K562 (cell line): Measurements from ENCODE around the gene SORCS2. TPM values are rescaled to one million over a fixed set of nuclear protein-coding genes. Genes with fewer than 3 reads are reported as not detected.

ENCODE experiments used
- ATAC-seq: fragments of 200-7000 bp; cut with Tn5 transposase; 3 replicates; pipeline ENCODE4 v1.9.1; 2020; ENCODE audit warnings: moderate library complexity
- BruUV-seq: library from RNA; stranded (reverse); fragments of 400-500 nt; replicated peaks from 2 replicates; lab custom pipeline; 2021; lab: Mats Ljungman, UMichigan
- CTCF ChIA-PET: fragments of 300-600 bp; formaldehyde crosslinking; extraction: SDS; loops from one replicate; lab custom pipeline; 2021; ENCODE audit warnings: low intra/inter-chr PET ratio; lab: Yijun Ruan, JAX
- POLR2A ChIA-PET: fragments of 300-600, 350-650 bp; sonication (Branson Sonifier 250); formaldehyde crosslinking; extraction: SDS; loops from one replicate; lab custom pipeline; 2021; ENCODE audit warnings: antibody characterized with exemption, inconsistent platforms; lab: Yijun Ruan, JAX
- DNase-seq, 4 experiments: peaks; one replicate each; pipeline versions ENCODE4 v3.0.0 to v3.0.0-alpha.2; 2011 to 2018; ENCODE audit warnings: low spot score in 3 of 4, mixed read lengths in 3 of 4; ENCODE audit errors: extremely low read depth in 1 of 4
- FAIRE-seq: peaks from 2 replicates; lab custom pipeline; 2011; peaks lifted over from hg19 to GRCh38; lab: Jason Lieb, UNC
- H2AFZ ChIP-seq: 2 replicates; pipeline ENCODE4 v1.6.0; 2011; ENCODE audit warnings: low read depth, low read length, control low read depth, inconsistent platforms
- H3K27ac ChIP-seq: fragments of 200-600 bp; 3 replicates; pipeline ENCODE4 v1.8.0; 2011; ENCODE audit warnings: low read depth, mild to moderate bottlenecking, control low read depth, inconsistent platforms, low read length, moderate library complexity, mixed read lengths; ENCODE audit errors: extremely low read depth
- H3K27me3 ChIP-seq, 2 experiments: fragments of 300-600 bp in 1 of 2; 2 replicates in 1 of 2; 3 replicates in 1 of 2; pipeline versions ENCODE4 v1.6.0 to v1.8.0; 2011; ENCODE audit warnings: inconsistent platforms in 2 of 2, low read length in 2 of 2, mild to moderate bottlenecking in 1 of 2, mixed read lengths in 1 of 2, moderate library complexity in 1 of 2; ENCODE audit not compliant: control insufficient read depth in 2 of 2, insufficient read depth in 2 of 2
- H3K36me3 ChIP-seq: fragments of 300-600 bp; 3 replicates; pipeline ENCODE4 v1.8.0; 2011; ENCODE audit warnings: mild to moderate bottlenecking, low read length, inconsistent platforms; ENCODE audit not compliant: control insufficient read depth, insufficient read depth
- H3K4me1 ChIP-seq, 2 experiments: fragments of 200-600 bp in 1 of 2; replicated peaks in 1 of 2; 2 replicates in 1 of 2; 3 replicates in 1 of 2; pipeline versions ENCODE4 v1.5.1 to v1.8.0; 2011; ENCODE audit warnings: inconsistent platforms in 2 of 2, low read length in 2 of 2, mild to moderate bottlenecking in 1 of 2, mixed read lengths in 1 of 2, moderate library complexity in 1 of 2; ENCODE audit not compliant: control insufficient read depth in 2 of 2, insufficient read depth in 2 of 2
- H3K4me2 ChIP-seq: 2 replicates; pipeline ENCODE4 v1.6.1; 2011; ENCODE audit warnings: low read length, control low read depth, inconsistent platforms, mixed read lengths; ENCODE audit not compliant: insufficient read depth
- H3K4me3 ChIP-seq: fragments of 200-600 bp; sonication (generic), shearing (Covaris generic); 2 replicates; pipeline ENCODE4 v1.5.1; 2016; ENCODE audit warnings: control low read depth, inconsistent platforms
- H3K79me2 ChIP-seq: fragments of 200-600 bp; 3 replicates; pipeline ENCODE4 v1.8.0; 2011; ENCODE audit warnings: low read length, inconsistent platforms; ENCODE audit not compliant: control insufficient read depth, insufficient read depth
- H3K9ac ChIP-seq, 2 experiments: 2 replicates each; pipeline versions ENCODE4 v1.6.0 to v1.6.1; 2011; ENCODE audit warnings: low read depth in 2 of 2, low read length in 2 of 2, control low read depth in 1 of 2, inconsistent platforms in 1 of 2, mild to moderate bottlenecking in 1 of 2, mixed read lengths in 1 of 2; ENCODE audit not compliant: insufficient read depth in 1 of 2
- H3K9me1 ChIP-seq: one replicate; pipeline ENCODE4 v1.6.0; 2011; ENCODE audit warnings: inconsistent platforms, mild to moderate bottlenecking, low read length, moderate library complexity; ENCODE audit not compliant: control insufficient read depth, insufficient read depth
- H3K9me3 ChIP-seq: replicated peaks from 2 replicates; pipeline ENCODE4 v1.5.1; 2011; ENCODE audit warnings: low read depth, low read length, inconsistent platforms; ENCODE audit not compliant: control insufficient read depth, insufficient read depth
- H4K20me1 ChIP-seq: replicated peaks from 2 replicates; pipeline ENCODE4 v1.6.1; 2011; ENCODE audit warnings: low read length, inconsistent platforms, mixed read lengths; ENCODE audit not compliant: control insufficient read depth, insufficient read depth
- CREB3 ChIP-seq: fragments of 450-650 bp; conservative IDR thresholded peaks from 2 replicates; pipeline ENCODE4 v1.6.1; 2016; ENCODE audit warnings: missing genetic modification characterization, low read depth, mild to moderate bottlenecking, missing compliant biosample characterization, moderate library complexity
- CTCF ChIP-seq, 3 experiments: IDR thresholded peaks in 2 of 3; conservative IDR thresholded peaks in 1 of 3; 2 replicates each; pipeline ENCODE4 v1.5.1; 2011 to 2012; ENCODE audit warnings: low read length in 3 of 3, mild to moderate bottlenecking in 3 of 3, control low read depth in 2 of 3, improper control_type of control experiment in 1 of 3, inconsistent platforms in 1 of 3, low read depth in 1 of 3, mixed read lengths in 1 of 3, moderate library complexity in 1 of 3; ENCODE audit not compliant: insufficient read depth in 2 of 3
- HDAC2 ChIP-seq: fragments of 450-650 bp; IDR thresholded peaks from 2 replicates; pipeline ENCODE4 v1.6.1; 2016; ENCODE audit warnings: mild to moderate bottlenecking
- KLF1 ChIP-seq: fragments of 450-650 bp; IDR thresholded peaks from 2 replicates; pipeline ENCODE4 v1.6.1; 2016; ENCODE audit warnings: missing genetic modification characterization, missing compliant biosample characterization
- LCOR ChIP-seq: sonication (generic); formaldehyde crosslinking; IDR thresholded peaks from 2 replicates; pipeline ENCODE4 v1.8.0; 2022; ENCODE audit warnings: mild to moderate bottlenecking, missing genetic modification reagents
- MCM5 ChIP-seq: fragments of 450-650 bp; IDR thresholded peaks from 2 replicates; pipeline ENCODE4 v1.6.1; 2016; ENCODE audit warnings: low read depth
- POLR2AphosphoS2 ChIP-seq: IDR thresholded peaks from 2 replicates; pipeline ENCODE4 v1.6.1; 2012; ENCODE audit warnings: low read length, improper control_type of control experiment
- SRSF1 ChIP-seq: fragments of 200-400 bp; formaldehyde crosslinking; IDR thresholded peaks from 2 replicates; pipeline ENCODE4 v1.6.1; 2017; ENCODE audit warnings: mild to moderate bottlenecking, low read depth, low read length, moderate library complexity
- TAL1 ChIP-seq: fragments of 450-650 bp; IDR thresholded peaks from 2 replicates; pipeline ENCODE4 v1.6.1; 2016; ENCODE audit warnings: mild to moderate bottlenecking
- TFAP4 ChIP-seq: sonication (generic); formaldehyde crosslinking; IDR thresholded peaks from 2 replicates; pipeline ENCODE4 v1.8.0; 2022; ENCODE audit warnings: missing genetic modification reagents, mild to moderate bottlenecking, moderate library complexity, borderline replicate concordance
- VEZF1 ChIP-seq: fragments of 200-800 bp; sonication (Bioruptor generic); IDR thresholded peaks from 2 replicates; pipeline ENCODE4 v1.6.1; 2017; ENCODE audit warnings: missing genetic modification characterization, missing compliant biosample characterization
- ZNF224 ChIP-seq: sonication (generic); formaldehyde crosslinking; IDR thresholded peaks from 2 replicates; pipeline ENCODE4 v1.8.0; 2022; ENCODE audit warnings: mild to moderate bottlenecking, missing genetic modification reagents
- ZNF263 ChIP-seq: sonication (generic); formaldehyde crosslinking; IDR thresholded peaks from 2 replicates; pipeline ENCODE4 v1.8.0; 2022; ENCODE audit warnings: mild to moderate bottlenecking, missing genetic modification reagents, borderline replicate concordance
- ZNF384 ChIP-seq: IDR thresholded peaks from 2 replicates; pipeline ENCODE4 v1.6.1; 2012; ENCODE audit warnings: low read depth, low read length, improper control_type of control experiment
- WGBS: fragments of 100-300 bp; shearing (Covaris generic); methylation state at CpG from one replicate; pipeline ENCODE4 v1.1.6; 2016; ENCODE audit warnings: low coverage, mixed read lengths; ENCODE audit not compliant: insufficient coverage; ENCODE audit errors: missing lambda C conversion rate; 5-methylcytosine and 5-hydroxymethylcytosine counted together
- in situ Hi-C: fragments of 300-500 bp; cut with MboI; formaldehyde crosslinking; loops from 4 replicates; pipeline ENCODE4 v1.15.0; 2018; ENCODE audit warnings: inconsistent platforms, mixed read lengths
- intact Hi-C: fragments of 100-400 bp; cut with micrococcal nuclease; formaldehyde crosslinking; loops from 2 replicates; pipeline ENCODE4 v1.14.2; 2022
- polyA plus RNA-seq, 8 experiments: library from polyadenylated mRNA; depleted of rRNA in 4 of 8; stranded (reverse) in 5 of 8; unstranded in 3 of 8; fragments of >200 nt; fragmentation: Nextera tagmentation in 2 of 8; fragmentation: Illumina TruSeq in 1 of 8; extraction: Ambion mirVana in 2 of 8; extraction: Trizol in 1 of 8; gene quantifications; 2 replicates each; pipeline versions ENCODE4 v1.2.1 to v1.2.3, GENCODE V29; 2011 to 2014; ENCODE audit warnings: inconsistent platforms in 1 of 8, missing spikeins in 1 of 8
- total RNA-seq, 7 experiments: library from RNA; depleted of rRNA in 6 of 7; stranded (reverse); fragments of >200 nt in 6 of 7; fragmentation: Illumina TruSeq in 2 of 7; extraction: Trizol in 2 of 7; gene quantifications; 2 replicates each; pipeline versions ENCODE4 v1.2.1 to v1.2.3, GENCODE V29; 2011 to 2021; ENCODE audit warnings: low replicate concordance in 1 of 7

Gene SORCS2
- total and polyA plus RNA-seq, 9 of the 15 experiments (the other 6 are each of a cell fraction or from before 2014, with no cell fraction given): not detected

GRCh38 chr4:7650606-7651385 is 458.5 kb downstream of the SORCS2 start:
- no peak overlapping the region for H3K9ac ChIP-seq
- FAIRE-seq (no peak), DNase-seq (peak; percentile 56 to 79 (median 72)), ATAC-seq (peak; percentile 88)
- intact Hi-C loops (no loop called here), in situ Hi-C loops (no loop called here)
- no peak overlapping the region for H2AFZ ChIP-seq
- 0 out of 2 replicates have a peak, but pooled peaks cover 5% of the 10 kb centered on the region for H4K20me1 ChIP-seq
- peaks cover 3 to 8% of the 10 kb centered on the region in 2 experiments; a peak in 2 of 5 replicates for H3K4me1 ChIP-seq
- H3K4me3 ChIP-seq: no peak overlapping the region
- 15% methylated on average over 15 of the region's 22 CpGs for WGBS
- H3K36me3 ChIP-seq: no peaks in the 10 kb centered on the region
- BruUV-seq: no TSS peak
- no peaks in the 10 kb centered on the region for H3K9me1 ChIP-seq
- no peaks in the 10 kb centered on the region for H3K79me2 ChIP-seq
- no peaks in the 10 kb centered on the region for H3K9me3 ChIP-seq
- no peak overlapping the region for H3K27ac ChIP-seq
- CTCF ChIA-PET: no interaction called here
- POLR2A ChIA-PET: no interaction called here
- peaks cover 3 to 39% of the 10 kb centered on the region in 2 experiments; a peak in 3 of 5 replicates for H3K27me3 ChIP-seq
- no peak overlapping the region for H3K4me2 ChIP-seq
- TF ChIP-seq ZNF224 (CRISPR knock-in tag) (no peak), HDAC2 (no peak), SRSF1 (no peak), CREB3 (tag) (no peak), TFAP4 (CRISPR knock-in tag) (peak; percentile 36; the same call in 1 of the 2 replicates), ZNF263 (CRISPR knock-in tag) (no peak), KLF1 (tag) (no peak), CTCF (IDR thresholded peaks at IDR 0.05 in 2 of 3, conservative IDR thresholded peaks at IDR 0.05 in 1 of 3; ENCODE audit: insufficient read depth in 2 of 3, low read depth in 1 of 3, low read length in 3 of 3) (peak; percentile 30 to 63 (median 49); a peak in 4 of 6 replicates), MCM5 (no peak), ZNF384 (no peak), VEZF1 (CRISPR knock-in tag) (peak; percentile 33; the same call in 1 of the 2 replicates), POLR2AphosphoS2 (no peak), LCOR (no peak), TAL1 (no peak)
